Measurements from ENCODE around the gene CHCHD6.

GRCh38 chr3:126922466-126922865, 218.4 kb downstream of the CHCHD6 start:
- no peak for TF ChIP-seq CTCF (IDR thresholded peaks at IDR 0.05; ENCODE audit: low read depth, low read length)
- no peak for TF ChIP-seq EZH2phosphoT487 (IDR thresholded peaks at IDR 0.05; ENCODE audit: low read depth)
